Measurements from ENCODE around the gene CDKAL1.

DNA sequence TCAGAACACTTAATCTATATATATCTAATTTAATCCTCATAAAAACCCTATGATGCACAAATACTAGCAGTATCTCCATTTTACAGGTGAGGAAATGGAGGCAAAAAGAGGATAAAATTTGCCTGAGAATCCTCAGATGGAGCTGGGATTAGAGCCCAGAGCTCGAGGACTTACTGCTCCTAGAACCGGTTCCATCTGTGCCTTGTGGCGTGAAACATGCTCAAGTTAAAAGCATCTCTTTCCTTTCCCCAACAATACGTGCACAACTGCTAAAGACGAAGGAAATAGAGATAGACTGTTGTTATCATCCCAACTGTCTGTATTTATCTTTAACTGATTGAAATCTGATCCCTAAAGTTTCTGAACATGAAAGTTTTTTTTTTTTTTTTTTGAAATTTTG lies 691.7 kb downstream of the CDKAL1 start:
- TF ChIP-seq, protein P1, sequence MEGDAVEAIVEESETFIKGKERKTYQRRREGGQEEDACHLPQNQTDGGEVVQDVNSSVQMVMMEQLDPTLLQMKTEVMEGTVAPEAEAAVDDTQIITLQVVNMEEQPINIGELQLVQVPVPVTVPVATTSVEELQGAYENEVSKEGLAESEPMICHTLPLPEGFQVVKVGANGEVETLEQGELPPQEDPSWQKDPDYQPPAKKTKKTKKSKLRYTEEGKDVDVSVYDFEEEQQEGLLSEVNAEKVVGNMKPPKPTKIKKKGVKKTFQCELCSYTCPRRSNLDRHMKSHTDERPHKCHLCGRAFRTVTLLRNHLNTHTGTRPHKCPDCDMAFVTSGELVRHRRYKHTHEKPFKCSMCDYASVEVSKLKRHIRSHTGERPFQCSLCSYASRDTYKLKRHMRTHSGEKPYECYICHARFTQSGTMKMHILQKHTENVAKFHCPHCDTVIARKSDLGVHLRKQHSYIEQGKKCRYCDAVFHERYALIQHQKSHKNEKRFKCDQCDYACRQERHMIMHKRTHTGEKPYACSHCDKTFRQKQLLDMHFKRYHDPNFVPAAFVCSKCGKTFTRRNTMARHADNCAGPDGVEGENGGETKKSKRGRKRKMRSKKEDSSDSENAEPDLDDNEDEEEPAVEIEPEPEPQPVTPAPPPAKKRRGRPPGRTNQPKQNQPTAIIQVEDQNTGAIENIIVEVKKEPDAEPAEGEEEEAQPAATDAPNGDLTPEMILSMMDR (IDR thresholded peaks at IDR 0.05; ENCODE audit: low read length), result no peak
- no peak for TF ChIP-seq EZH2 (optimal IDR thresholded peaks at IDR 0.05; ENCODE audit: low read depth, low read length)
- TF ChIP-seq EZH2phosphoT487 (IDR thresholded peaks at IDR 0.05; ENCODE audit: low read length), result no peak
